Vagina (tissue), 2 donors: ENCODE data around the gene CALML5. TPM values are rescaled to one million over a fixed set of nuclear protein-coding genes. Genes with fewer than 3 reads are reported as not detected.

Experiments
- DNase-seq, 2 donors: peaks; one replicate each; pipeline ENCODE4 v3.0.0-alpha.2; 2017; ENCODE audit errors: extremely low spot score in 2 of 2
- H3K27ac ChIP-seq: fragments of 200-600 bp; sonication (generic); one replicate; pipeline ENCODE4 v1.5.1; 2019
- H3K27me3 ChIP-seq: fragments of 200-600 bp; sonication (generic); one replicate; pipeline ENCODE4 v1.5.1; 2019
- H3K36me3 ChIP-seq, 2 donors: fragments of 200-600 bp; sonication (generic); one replicate each; pipeline ENCODE4 v1.5.1; 2017 to 2019
- H3K4me1 ChIP-seq: fragments of 200-600 bp; sonication (generic); one replicate; pipeline ENCODE4 v1.5.1; 2019
- H3K4me3 ChIP-seq, 2 donors: fragments of 200-600 bp; sonication (generic); 1 replicate in 1 of 2; 2 replicates in 1 of 2; pipeline ENCODE4 v1.5.1; 2016 to 2019
- H3K9me3 ChIP-seq: fragments of 200-600 bp; sonication (generic); one replicate; pipeline ENCODE4 v1.5.1; 2019
- CTCF ChIP-seq, 3 experiments: fragments of 450-650 bp in 2 of 3; fragments of 200-600 bp in 1 of 3; sonication (generic) in 1 of 3; IDR thresholded peaks; one replicate each; pipeline ENCODE4 v1.5.1; 2017 to 2019; ENCODE audit warnings: antibody characterized with exemption in 3 of 3, mild to moderate bottlenecking in 2 of 3, moderate library complexity in 2 of 3
- POLR2A ChIP-seq, 2 donors: fragments of 450-650 bp; IDR thresholded peaks; one replicate each; pipeline ENCODE4 v1.6.1; 2017; ENCODE audit warnings: antibody characterized with exemption in 2 of 2, mild to moderate bottlenecking in 2 of 2, moderate library complexity in 2 of 2
- POLR2AphosphoS5 ChIP-seq, 2 donors: sonication (generic); formaldehyde crosslinking; IDR thresholded peaks; one replicate each; pipeline ENCODE4 v1.9.0; 2017; ENCODE audit warnings: antibody characterized with exemption in 2 of 2, mild to moderate bottlenecking in 2 of 2, low read depth in 1 of 2; ENCODE audit not compliant: insufficient read depth in 1 of 2
- intact Hi-C: fragments of 100-400 bp; cut with DNase I; formaldehyde crosslinking; loops from one replicate; pipeline ENCODE4 v1.15.1; 2023
- total RNA-seq: library from RNA; depleted of rRNA; stranded (reverse); fragments of >200 nt; gene quantifications from one replicate; pipeline ENCODE4 v1.2.3, GENCODE V29; 2016

Gene CALML5
- total RNA-seq, 1 donor from 2014 or later = 102 TPM

- Histone ChIP-seq H3K9me3 (no peaks in the 10 kb centered on the region), H3K27me3 (no peaks in the 10 kb centered on the region), H3K4me1 (peaks cover 40% of the 10 kb centered on the region), H3K4me3 (no peak overlapping the region), H3K36me3 (no peaks in the 10 kb centered on the region), H3K27ac (no peak overlapping the region)
- TF ChIP-seq CTCF (IDR thresholded peaks at IDR 0.05) (no peak), POLR2AphosphoS5 (IDR thresholded peaks at IDR 0.05; ENCODE audit: insufficient read depth in 1 of 2, low read depth in 1 of 2) (no peak), POLR2A (IDR thresholded peaks at IDR 0.05) (no peak)
- intact Hi-C loops = no loop called here
- DNase-seq = no peak
Observed at GRCh38 chr10:5470062-5470751, 29.2 kb downstream of the CALML5 start.

- no peaks in the 10 kb centered on the region for H3K27me3 ChIP-seq
- TF ChIP-seq POLR2AphosphoS5 (IDR thresholded peaks at IDR 0.05; ENCODE audit: insufficient read depth in 1 of 2, low read depth in 1 of 2) (no peak), CTCF (IDR thresholded peaks at IDR 0.05) (no peak), POLR2A (IDR thresholded peaks at IDR 0.05) (no peak)
- DNase-seq = no peak
- peaks cover 40% of the 10 kb centered on the region for H3K4me1 ChIP-seq
- H3K36me3 ChIP-seq = no peaks in the 10 kb centered on the region
- H3K27ac ChIP-seq = no peak overlapping the region
- no peaks in the 10 kb centered on the region for H3K9me3 ChIP-seq
- intact Hi-C loops = no loop called here
- H3K4me3 ChIP-seq = no peak overlapping the region
Observed at GRCh38 chr10:5469353-5470061, 29.9 kb downstream of the CALML5 start.

- Histone ChIP-seq H3K36me3 (no peaks in the 10 kb centered on the region), H3K4me3 (no peak overlapping the region), H3K9me3 (no peaks in the 10 kb centered on the region), H3K27ac (no peak overlapping the region), H3K4me1 (peaks cover 40% of the 10 kb centered on the region), H3K27me3 (no peaks in the 10 kb centered on the region)
- no peak for DNase-seq
- no peak for TF ChIP-seq CTCF (IDR thresholded peaks at IDR 0.05)
- TF ChIP-seq POLR2A (IDR thresholded peaks at IDR 0.05) = no peak
- no peak for TF ChIP-seq POLR2AphosphoS5 (IDR thresholded peaks at IDR 0.05; ENCODE audit: insufficient read depth in 1 of 2, low read depth in 1 of 2)
- intact Hi-C loops = no loop called here
Observed at GRCh38 chr10:5468262-5469106, 30.9 kb downstream of the CALML5 start.

- H3K27me3 ChIP-seq = no peaks in the 10 kb centered on the region
- peaks cover 44% of the 10 kb centered on the region for H3K4me1 ChIP-seq
- DNase-seq = no peak
- no peak overlapping the region for H3K4me3 ChIP-seq
- TF ChIP-seq POLR2AphosphoS5 (IDR thresholded peaks at IDR 0.05; ENCODE audit: insufficient read depth in 1 of 2, low read depth in 1 of 2) (no peak), CTCF (IDR thresholded peaks at IDR 0.05) (no peak), POLR2A (IDR thresholded peaks at IDR 0.05) (no peak)
- intact Hi-C loops = no loop called here
- H3K27ac ChIP-seq = peak overlapping the region; percentile 72
- no peaks in the 10 kb centered on the region for H3K9me3 ChIP-seq
- no peaks in the 10 kb centered on the region for H3K36me3 ChIP-seq
Observed at GRCh38 chr10:5467634-5468255, 31.6 kb downstream of the CALML5 start.
